HG03095 (cell line): ENCODE data around the gene SNCG.
"Not testable (repeated sequence)": the region's sequence is repeated elsewhere in the genome, so short reads cannot be mapped to it uniquely, and the experiment has no call there.

Experiments used
- ATAC-seq: cut with Tn5 transposase; IDR thresholded peaks from one replicate; pipeline ENCODE4 v1.9.1; 2021; ENCODE audit warnings: moderate library complexity; ENCODE audit not compliant: unreplicated experiment

Gene SNCG

GRCh38 chr10:86944907-86945306 is 13.5 kb upstream of the SNCG start:
- ATAC-seq = no peak

GRCh38 chr10:86945361-86946212 is 12.8 kb upstream of the SNCG start:
- ATAC-seq = no peak

GRCh38 chr10:86946213-86947155 is 11.9 kb upstream of the SNCG start:
- ATAC-seq = no peak

- ATAC-seq = not testable (repeated sequence)
Measured at GRCh38 chr10:86947806-86948205, 10.6 kb upstream of the SNCG start.

- ATAC-seq = no peak
Measured at GRCh38 chr10:86950349-86950748, 8.1 kb upstream of the SNCG start.

GRCh38 chr10:86951184-86951761 is 7.1 kb upstream of the SNCG start:
- ATAC-seq = no peak

GRCh38 chr10:86952106-86952505 is 6.3 kb upstream of the SNCG start:
- ATAC-seq = no peak

GRCh38 chr10:86952697-86953096 is 5.7 kb upstream of the SNCG start:
- not testable (repeated sequence) for ATAC-seq

- no peak for ATAC-seq
Measured at GRCh38 chr10:86953747-86954680, 4.4 kb upstream of the SNCG start.

GRCh38 chr10:86954681-86955500 is 3.5 kb upstream of the SNCG start:
- no peak for ATAC-seq

GRCh38 chr10:86955501-86956194 is 2.8 kb upstream of the SNCG start:
- ATAC-seq = no peak

GRCh38 chr10:86956195-86956847 is 2.1 kb upstream of the SNCG start:
- ATAC-seq = no peak

GRCh38 chr10:86956848-86957448 is 1.5 kb upstream of the SNCG start:
- ATAC-seq = no peak

- ATAC-seq = no peak
Measured at GRCh38 chr10:86957471-86958115, 806 bp upstream of the SNCG start, which contains the start of gene MMRN2. Gene MMRN2 (minus strand): TSS chr10:86957615. CDS start chr10:86957541, 74 bp downstream.

- no peak for ATAC-seq
Measured at GRCh38 chr10:86958901-86959736, 720 bp downstream of the SNCG start.

GRCh38 chr10:86959737-86960002 is 1.3 kb downstream of the SNCG start:
- no peak for ATAC-seq
